Left kidney (tissue), 2 donors: ENCODE results near the gene HBP1. TPM values are rescaled to one million over a fixed set of nuclear protein-coding genes. Genes with fewer than 3 reads are reported as not detected.
"Not testable (repeated sequence)": the region's sequence is repeated elsewhere in the genome, so short reads cannot be mapped to it uniquely, and the experiment has no call there.

Experiments
- DNase-seq: peaks from one replicate; pipeline ENCODE4 v3.0.0-alpha.2; 2013
- polyA plus RNA-seq: library from polyadenylated mRNA; unstranded; fragments of 120-200 nt; gene quantifications from one replicate; pipeline ENCODE4 v1.2.1, GENCODE V29; 2013; ENCODE audit not compliant: insufficient read length

Gene HBP1
- polyA plus RNA-seq, 1 donor: 133 TPM

GRCh38 chr7:107220356-107220755, 51.6 kb downstream of the HBP1 start:
- no peak for DNase-seq

DNA sequence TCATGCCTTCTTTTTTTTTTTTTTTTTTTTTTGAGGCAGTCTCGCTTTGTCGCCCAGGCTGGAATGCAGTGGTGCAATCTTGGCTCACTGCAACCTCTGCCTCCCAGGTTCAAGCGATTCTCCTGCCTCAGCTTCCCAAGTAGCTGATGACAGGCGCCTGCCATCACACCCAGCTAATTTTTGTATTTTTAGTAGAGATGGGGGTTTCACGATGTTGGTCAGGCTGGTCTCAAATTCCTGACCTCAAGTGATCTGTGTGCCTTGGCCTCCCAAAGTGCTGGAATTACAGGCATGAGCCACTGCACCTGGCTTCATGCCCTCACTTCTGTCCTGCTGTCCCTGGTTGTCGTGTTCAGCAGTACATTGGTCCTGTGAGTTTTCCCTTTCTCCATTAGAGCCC, 52.0 kb downstream of the HBP1 start:
- not testable (repeated sequence) for DNase-seq

- DNase-seq: no peak
Measured at GRCh38 chr7:107224374-107225223, 55.8 kb downstream of the HBP1 start.

- no peak for DNase-seq
Measured at GRCh38 chr7:107228291-107228690, 59.5 kb downstream of the HBP1 start.

GRCh38 chr7:107230334-107230733, 61.5 kb downstream of the HBP1 start:
- DNase-seq: no peak

DNA sequence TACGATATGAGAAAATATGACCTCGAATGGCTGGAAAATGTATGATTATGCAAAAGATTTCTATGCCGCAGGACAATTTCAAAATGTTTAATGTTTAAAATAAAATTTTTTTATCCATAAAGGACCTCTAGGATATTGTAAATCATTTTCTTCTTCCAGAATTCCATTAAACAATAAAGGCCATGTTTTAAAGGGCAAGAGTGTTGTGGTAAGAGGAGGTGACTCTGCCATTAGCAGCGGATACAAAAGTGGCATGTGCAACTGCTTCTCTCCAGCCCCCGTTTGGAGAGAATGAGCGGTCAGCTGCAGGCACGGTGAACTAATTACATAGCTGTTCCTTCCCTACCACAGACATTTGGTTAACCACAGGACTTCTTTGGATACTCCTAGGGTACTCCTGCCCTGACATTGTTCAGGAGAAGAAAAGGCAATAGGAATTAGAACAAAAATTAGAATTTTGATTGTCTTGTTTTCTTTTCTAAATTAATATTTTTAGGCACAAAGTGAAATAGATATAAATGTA, 63.8 kb downstream of the HBP1 start:
- no peak for DNase-seq

GRCh38 chr7:107233174-107233573, 64.4 kb downstream of the HBP1 start:
- no peak for DNase-seq

DNA sequence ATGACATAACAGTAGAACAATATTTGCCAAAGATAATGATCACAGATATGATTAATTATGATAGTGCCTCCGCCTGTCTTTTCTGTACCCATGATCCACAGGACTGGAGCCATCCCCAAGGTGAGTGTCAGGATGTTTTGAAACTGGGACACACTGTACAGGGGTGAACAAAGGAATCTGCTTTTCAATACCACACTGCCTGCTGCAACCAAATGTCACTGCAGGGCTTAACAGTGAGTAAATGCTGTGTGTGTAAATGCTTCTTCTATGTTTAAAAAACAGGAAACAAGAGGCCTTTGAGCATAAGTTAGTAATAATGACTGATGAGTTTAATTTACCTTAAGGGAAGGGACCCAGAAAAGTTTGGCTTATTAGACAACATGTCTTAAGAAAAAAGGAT, 65.2 kb downstream of the HBP1 start:
- no peak for DNase-seq

DNA sequence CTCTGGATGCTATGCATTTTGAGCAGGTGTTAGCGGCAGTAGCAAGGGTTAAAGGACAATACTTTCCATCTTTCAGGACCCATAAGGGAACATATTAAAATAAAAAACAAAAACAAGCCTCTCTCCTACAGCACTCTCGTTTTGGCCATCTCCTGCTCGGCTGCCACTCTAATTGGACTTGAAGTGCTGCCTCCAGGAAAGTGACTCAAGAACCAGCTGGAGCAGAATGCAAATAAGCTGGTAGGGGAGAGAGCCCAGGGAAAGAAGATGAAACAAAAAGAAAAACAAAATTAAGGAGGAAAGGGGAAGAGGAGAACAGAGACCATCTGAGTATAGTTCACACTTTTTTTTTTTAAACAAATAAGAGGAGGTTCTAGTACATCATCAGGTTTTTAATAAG, 65.6 kb downstream of the HBP1 start:
- no peak for DNase-seq

- DNase-seq: no peak
Measured at GRCh38 chr7:107236862-107237261, 68.1 kb downstream of the HBP1 start.

DNA sequence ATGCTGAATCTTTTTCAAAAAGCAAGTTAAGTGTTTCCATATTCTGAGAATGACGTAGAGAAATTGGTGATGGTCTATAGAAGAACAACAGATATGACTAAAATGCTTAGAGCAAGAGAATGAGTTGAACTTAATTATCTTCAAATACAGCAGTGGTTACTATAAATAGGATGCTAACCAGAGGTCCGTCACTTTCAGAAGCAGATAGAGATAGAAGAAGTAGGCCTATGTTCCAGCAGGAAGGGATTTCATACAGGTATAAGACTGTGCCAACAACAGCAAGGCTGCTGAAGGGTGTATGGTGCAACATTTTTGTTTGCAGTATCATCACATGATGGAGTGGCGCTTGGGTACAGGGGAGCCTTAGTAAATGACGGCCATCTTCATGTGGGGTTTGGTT, 68.6 kb downstream of the HBP1 start:
- DNase-seq: no peak

DNA sequence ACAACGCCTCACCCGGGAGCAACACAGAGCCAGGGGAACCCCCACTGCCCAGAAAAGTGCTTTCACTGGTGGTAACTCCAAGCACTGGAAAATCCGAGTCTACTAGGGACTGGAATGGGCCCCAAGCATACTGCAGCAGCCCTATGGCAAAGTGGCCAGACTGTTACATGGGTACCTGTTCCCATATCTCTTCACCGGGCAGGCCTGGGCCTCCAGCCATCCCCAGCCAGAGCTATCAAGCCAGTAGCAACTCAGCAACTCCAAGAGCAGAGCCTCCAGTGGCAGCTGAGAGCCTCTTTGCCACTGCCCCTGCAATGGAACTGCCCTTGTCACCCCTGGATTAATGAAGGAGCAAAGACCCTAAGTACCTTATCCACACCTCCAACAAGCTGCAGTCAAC, 73.5 kb downstream of the HBP1 start:
- DNase-seq: no peak

DNA sequence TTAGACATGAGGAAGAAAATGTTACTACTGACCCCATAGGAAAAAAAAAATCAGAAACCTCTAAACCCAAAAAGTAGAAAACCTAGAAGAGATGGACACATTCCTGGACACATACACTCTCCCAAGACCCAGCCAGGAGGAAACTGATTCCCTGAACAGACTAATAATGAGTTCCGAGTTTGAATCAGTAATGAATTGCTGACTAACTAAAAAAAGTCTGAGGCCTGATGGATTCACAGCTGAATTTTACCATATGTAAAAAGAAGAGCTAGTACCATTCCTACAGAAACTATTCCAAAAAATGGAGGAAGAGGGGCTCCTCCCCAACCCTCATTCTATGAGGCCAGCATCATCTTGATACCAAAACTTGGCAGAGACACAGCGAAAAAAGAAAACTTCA, 75.8 kb downstream of the HBP1 start:
- no peak for DNase-seq

DNA sequence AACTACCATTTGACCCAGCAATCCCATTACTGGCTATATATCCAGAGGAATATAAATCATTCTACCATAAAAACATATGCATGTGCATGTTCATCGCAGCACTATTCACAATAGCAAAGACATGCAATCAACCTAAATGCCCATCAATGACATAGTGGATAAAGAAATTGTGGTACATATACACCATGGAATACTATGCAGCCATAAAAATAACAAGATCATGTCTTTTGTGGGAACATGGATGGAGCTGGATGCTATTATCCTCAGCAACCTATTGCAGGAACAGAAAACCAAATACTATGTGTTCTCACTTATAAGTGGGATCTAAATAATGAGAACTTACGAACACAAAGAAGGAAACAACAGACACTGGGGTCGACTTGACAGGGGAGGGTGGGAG, 78.0 kb downstream of the HBP1 start:
- DNase-seq: not testable (repeated sequence)

DNA sequence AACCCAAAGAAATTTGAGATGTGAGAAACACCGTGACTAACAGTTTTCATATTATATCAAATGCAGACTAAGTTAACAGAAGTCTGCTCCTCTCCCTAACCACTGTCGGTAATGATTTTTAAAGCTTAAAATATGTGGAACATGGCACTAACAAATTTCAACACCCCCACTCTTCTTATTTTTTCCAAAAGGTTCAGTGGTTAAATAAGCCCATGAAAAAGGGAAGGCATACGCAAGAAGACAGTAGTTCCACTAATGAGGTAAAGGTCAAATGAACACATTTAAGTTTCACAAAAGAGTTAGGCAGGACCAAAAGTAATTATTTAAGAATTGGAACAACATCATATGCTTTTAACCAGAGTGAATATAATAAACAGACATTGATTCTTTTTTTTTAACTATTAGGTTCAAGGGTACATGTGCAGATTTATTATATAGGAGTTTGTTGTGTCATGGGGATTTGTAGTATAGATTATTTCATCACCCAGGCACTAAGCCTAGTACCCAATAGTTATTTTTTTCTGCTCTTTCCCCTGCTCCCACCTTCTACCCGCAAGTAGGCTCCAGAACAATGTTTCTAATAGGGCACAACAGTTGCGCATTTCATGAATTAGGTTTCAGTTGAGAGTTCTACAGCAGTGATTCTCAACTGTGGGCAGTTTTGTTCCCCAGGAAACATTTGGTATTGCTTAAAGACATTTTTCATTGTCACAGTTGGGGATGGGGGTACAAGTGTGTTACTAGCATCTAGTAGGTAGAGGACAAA, 79.9 kb downstream of the HBP1 start:
- DNase-seq: no peak

DNA sequence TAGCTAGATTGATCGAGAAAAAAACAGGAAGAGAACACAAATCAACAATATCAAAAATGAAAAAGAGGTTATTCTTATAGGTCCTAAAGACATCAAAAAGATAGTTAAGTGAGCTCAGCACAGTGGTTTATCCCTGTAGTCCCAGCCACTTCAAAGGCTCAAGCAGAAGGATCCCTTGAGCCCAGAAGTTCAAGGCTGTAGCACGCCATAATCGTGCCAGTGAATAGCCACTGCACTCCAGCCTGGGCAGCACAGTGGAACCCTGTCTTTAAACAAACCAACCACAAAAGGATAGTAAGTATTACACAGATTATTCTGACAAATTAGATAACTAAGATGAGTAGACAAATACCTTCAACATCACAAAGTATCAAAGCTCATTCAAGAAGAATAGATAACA, 83.2 kb downstream of the HBP1 start:
- DNase-seq: no peak

Other genes starting within 250 kb of the HBP1 start
- 41.2 TPM for gene PRKAR2B, start 124.3 kb upstream of the HBP1 start, polyA plus RNA-seq